RKO (cell line): ENCODE results near the gene MMRN1.

ENCODE experiments used
- DNase-seq: peaks from one replicate; pipeline ENCODE4 v3.0.0-alpha.2; 2016; ENCODE audit warnings: low spot score

The MMRN1 gene

GRCh38 chr4:89894649-89895550 lies at the start of gene MMRN1:
Gene MMRN1, plus strand, starts transcription at chr4:89894854. Its CDS starts 118 bp downstream, at chr4:89894972.
- no peak for DNase-seq

- no peak for DNase-seq
Observed at GRCh38 chr4:89847571-89848325, 46.9 kb upstream of the MMRN1 start.

GRCh38 chr4:89855236-89855635 lies 39.4 kb upstream of the MMRN1 start:
- DNase-seq = no peak

GRCh38 chr4:89860971-89861370 lies 33.7 kb upstream of the MMRN1 start:
- no peak for DNase-seq

- no peak for DNase-seq
Observed at GRCh38 chr4:89863533-89863932, 31.1 kb upstream of the MMRN1 start.

GRCh38 chr4:89868276-89868675 lies 26.4 kb upstream of the MMRN1 start:
- DNase-seq = no peak

- DNase-seq = peak; percentile 8
Observed at GRCh38 chr4:89868999-89869589, 25.6 kb upstream of the MMRN1 start.

- no peak for DNase-seq
Observed at GRCh38 chr4:89871211-89871610, 23.4 kb upstream of the MMRN1 start.

- no peak for DNase-seq
Observed at GRCh38 chr4:89876548-89876947, 18.1 kb upstream of the MMRN1 start.

- no peak for DNase-seq
Observed at GRCh38 chr4:89878611-89879010, 16.0 kb upstream of the MMRN1 start.

- DNase-seq = no peak
Observed at GRCh38 chr4:89879215-89879614, 15.4 kb upstream of the MMRN1 start.

- no peak for DNase-seq
Observed at GRCh38 chr4:89889289-89889688, 5.4 kb upstream of the MMRN1 start.

- DNase-seq = no peak
Observed at GRCh38 chr4:89897867-89898266, 3.2 kb downstream of the MMRN1 start.

GRCh38 chr4:89898304-89898716 lies 3.7 kb downstream of the MMRN1 start:
- no peak for DNase-seq

GRCh38 chr4:89899152-89899551 lies 4.5 kb downstream of the MMRN1 start:
- no peak for DNase-seq

GRCh38 chr4:89899854-89900253 lies 5.2 kb downstream of the MMRN1 start:
- no peak for DNase-seq

- peak; percentile 72 for DNase-seq
Observed at GRCh38 chr4:89901808-89902431, 7.3 kb downstream of the MMRN1 start.

- DNase-seq = no peak
Observed at GRCh38 chr4:89904524-89904923, 9.9 kb downstream of the MMRN1 start.

- no peak for DNase-seq
Observed at GRCh38 chr4:89906316-89906715, 11.7 kb downstream of the MMRN1 start.

- DNase-seq = no peak
Observed at GRCh38 chr4:89906777-89907521, 12.3 kb downstream of the MMRN1 start.

- DNase-seq = no peak
Observed at GRCh38 chr4:89909889-89910288, 15.2 kb downstream of the MMRN1 start.

GRCh38 chr4:89913623-89914022 lies 19.0 kb downstream of the MMRN1 start:
- no peak for DNase-seq
